ENCODE measurements around the gene PDZRN4.
"Not testable (repeated sequence)": the region's sequence is repeated elsewhere in the genome, so short reads cannot be mapped to it uniquely, and the experiment has no call there.

PDZRN4 gene

GRCh38 chr12:41527534-41528116 is 339.5 kb downstream of the PDZRN4 start:
- H3K4me3 ChIP-seq (ENCODE audit: low read depth, low read length) = no peak overlapping the region

GRCh38 chr12:41528874-41529273 is 340.8 kb downstream of the PDZRN4 start:
- Histone ChIP-seq H3K4me1 (ENCODE audit: control insufficient read depth, insufficient read depth, low read length, unreplicated experiment) (no peaks in the 10 kb centered on the region), H3K36me3 (ENCODE audit: insufficient read depth, low read length) (no peaks in the 10 kb centered on the region), H3K27me3 (ENCODE audit: insufficient read depth, low read length) (no peaks in the 10 kb centered on the region; the same call in 1 of the 2 replicates), H3K27ac (ENCODE audit: low read depth, low read length) (no peak overlapping the region), H3K79me2 (ENCODE audit: control insufficient read depth, insufficient read depth, low read length, unreplicated experiment) (no peaks in the 10 kb centered on the region), H2AFZ (ENCODE audit: low read length, unreplicated experiment) (no peak overlapping the region), H3K4me3 (ENCODE audit: low read depth, low read length) (no peak overlapping the region)

More at GRCh38 chr12:41527534-41528116, 339.5 kb downstream of the PDZRN4 start:
- no peaks in the 10 kb centered on the region; the same call in 1 of the 2 replicates for H3K27me3 ChIP-seq (ENCODE audit: insufficient read depth, low read length)
- no peaks in the 10 kb centered on the region for H3K36me3 ChIP-seq (ENCODE audit: insufficient read depth, low read length)
- H3K27ac ChIP-seq (ENCODE audit: low read depth, low read length) = no peak overlapping the region
- H3K4me1 ChIP-seq (ENCODE audit: control insufficient read depth, insufficient read depth, low read length, unreplicated experiment) = no peaks in the 10 kb centered on the region
- no peak overlapping the region for H2AFZ ChIP-seq (ENCODE audit: low read length, unreplicated experiment)
- no peaks in the 10 kb centered on the region for H3K79me2 ChIP-seq (ENCODE audit: control insufficient read depth, insufficient read depth, low read length, unreplicated experiment)

- Histone ChIP-seq H3K79me2 (ENCODE audit: control insufficient read depth, insufficient read depth, low read length, unreplicated experiment) (no peaks in the 10 kb centered on the region), H3K4me1 (ENCODE audit: control insufficient read depth, insufficient read depth, low read length, unreplicated experiment) (no peaks in the 10 kb centered on the region), H3K36me3 (ENCODE audit: insufficient read depth, low read length) (no peaks in the 10 kb centered on the region), H2AFZ (ENCODE audit: low read length, unreplicated experiment) (no peak overlapping the region), H3K27ac (ENCODE audit: low read depth, low read length) (no peak overlapping the region), H3K27me3 (ENCODE audit: insufficient read depth, low read length) (no peaks in the 10 kb centered on the region; the same call in 1 of the 2 replicates), H3K4me3 (ENCODE audit: low read depth, low read length) (no peak overlapping the region)
Observed at GRCh38 chr12:41530441-41530840, 342.3 kb downstream of the PDZRN4 start.

GRCh38 chr12:41531147-41531829 is 343.2 kb downstream of the PDZRN4 start:
- H3K4me3 ChIP-seq (ENCODE audit: low read depth, low read length) = no peak overlapping the region
- no peaks in the 10 kb centered on the region for H3K36me3 ChIP-seq (ENCODE audit: insufficient read depth, low read length)
- H3K27ac ChIP-seq (ENCODE audit: low read depth, low read length) = no peak overlapping the region
- H3K79me2 ChIP-seq (ENCODE audit: control insufficient read depth, insufficient read depth, low read length, unreplicated experiment) = no peaks in the 10 kb centered on the region
- no peaks in the 10 kb centered on the region; the same call in 1 of the 2 replicates for H3K27me3 ChIP-seq (ENCODE audit: insufficient read depth, low read length)
- no peaks in the 10 kb centered on the region for H3K4me1 ChIP-seq (ENCODE audit: control insufficient read depth, insufficient read depth, low read length, unreplicated experiment)
- no peak overlapping the region for H2AFZ ChIP-seq (ENCODE audit: low read length, unreplicated experiment)

GRCh38 chr12:41532072-41532471 is 344.0 kb downstream of the PDZRN4 start:
- Histone ChIP-seq H3K36me3 (ENCODE audit: insufficient read depth, low read length) (no peaks in the 10 kb centered on the region), H3K4me1 (ENCODE audit: control insufficient read depth, insufficient read depth, low read length, unreplicated experiment) (no peaks in the 10 kb centered on the region), H3K27me3 (ENCODE audit: insufficient read depth, low read length) (no peaks in the 10 kb centered on the region; the same call in 1 of the 2 replicates)

GRCh38 chr12:41536813-41537490 is 348.8 kb downstream of the PDZRN4 start:
- no peak overlapping the region for H2AFZ ChIP-seq (ENCODE audit: low read length, unreplicated experiment)
- H3K4me1 ChIP-seq (ENCODE audit: control insufficient read depth, insufficient read depth, low read length, unreplicated experiment) = no peaks in the 10 kb centered on the region
- no peaks in the 10 kb centered on the region for H3K79me2 ChIP-seq (ENCODE audit: control insufficient read depth, insufficient read depth, low read length, unreplicated experiment)
- H3K27ac ChIP-seq (ENCODE audit: low read depth, low read length) = no peak overlapping the region
- H3K36me3 ChIP-seq (ENCODE audit: insufficient read depth, low read length) = no peaks in the 10 kb centered on the region
- H3K27me3 ChIP-seq (ENCODE audit: insufficient read depth, low read length) = no peaks in the 10 kb centered on the region
- H3K4me3 ChIP-seq (ENCODE audit: low read depth, low read length) = no peak overlapping the region

More at GRCh38 chr12:41532072-41532471, 344.0 kb downstream of the PDZRN4 start:
- Histone ChIP-seq H3K4me3 (ENCODE audit: low read depth, low read length) (no peak overlapping the region), H3K79me2 (ENCODE audit: control insufficient read depth, insufficient read depth, low read length, unreplicated experiment) (no peaks in the 10 kb centered on the region), H3K27ac (ENCODE audit: low read depth, low read length) (no peak overlapping the region), H2AFZ (ENCODE audit: low read length, unreplicated experiment) (no peak overlapping the region)

- no peaks in the 10 kb centered on the region for H3K27me3 ChIP-seq (ENCODE audit: insufficient read depth, low read length)
- no peak overlapping the region for H3K4me3 ChIP-seq (ENCODE audit: low read depth, low read length)
- no peaks in the 10 kb centered on the region for H3K36me3 ChIP-seq (ENCODE audit: insufficient read depth, low read length)
- H3K79me2 ChIP-seq (ENCODE audit: control insufficient read depth, insufficient read depth, low read length, unreplicated experiment) = no peaks in the 10 kb centered on the region
- H3K27ac ChIP-seq (ENCODE audit: low read depth, low read length) = no peak overlapping the region
- no peak overlapping the region for H2AFZ ChIP-seq (ENCODE audit: low read length, unreplicated experiment)
- H3K4me1 ChIP-seq (ENCODE audit: control insufficient read depth, insufficient read depth, low read length, unreplicated experiment) = no peaks in the 10 kb centered on the region
Observed at GRCh38 chr12:41537522-41537921, 349.4 kb downstream of the PDZRN4 start.

GRCh38 chr12:41545761-41546160 is 357.6 kb downstream of the PDZRN4 start:
- Histone ChIP-seq H3K4me3 (ENCODE audit: low read depth, low read length) (no peak overlapping the region), H3K27me3 (ENCODE audit: insufficient read depth, low read length) (no peaks in the 10 kb centered on the region), H3K27ac (ENCODE audit: low read depth, low read length) (no peak overlapping the region), H3K4me1 (ENCODE audit: control insufficient read depth, insufficient read depth, low read length, unreplicated experiment) (no peaks in the 10 kb centered on the region), H3K79me2 (ENCODE audit: control insufficient read depth, insufficient read depth, low read length, unreplicated experiment) (no peaks in the 10 kb centered on the region), H3K36me3 (ENCODE audit: insufficient read depth, low read length) (no peaks in the 10 kb centered on the region), H2AFZ (ENCODE audit: low read length, unreplicated experiment) (no peak overlapping the region)

GRCh38 chr12:41547071-41547470 is 359.0 kb downstream of the PDZRN4 start:
- H2AFZ ChIP-seq (ENCODE audit: low read length, unreplicated experiment); H3K79me2 ChIP-seq (ENCODE audit: control insufficient read depth, insufficient read depth, low read length, unreplicated experiment); H3K27ac ChIP-seq (ENCODE audit: low read depth, low read length); H3K27me3 ChIP-seq (ENCODE audit: insufficient read depth, low read length); H3K36me3 ChIP-seq (ENCODE audit: insufficient read depth, low read length); H3K4me1 ChIP-seq (ENCODE audit: control insufficient read depth, insufficient read depth, low read length, unreplicated experiment); H3K4me3 ChIP-seq (ENCODE audit: low read depth, low read length): not testable (repeated sequence)

GRCh38 chr12:41548926-41549325 is 360.8 kb downstream of the PDZRN4 start:
- Histone ChIP-seq H3K36me3 (ENCODE audit: insufficient read depth, low read length) (no peaks in the 10 kb centered on the region), H2AFZ (ENCODE audit: low read length, unreplicated experiment) (no peak overlapping the region), H3K79me2 (ENCODE audit: control insufficient read depth, insufficient read depth, low read length, unreplicated experiment) (no peaks in the 10 kb centered on the region), H3K4me3 (ENCODE audit: low read depth, low read length) (no peak overlapping the region), H3K4me1 (ENCODE audit: control insufficient read depth, insufficient read depth, low read length, unreplicated experiment) (no peaks in the 10 kb centered on the region), H3K27ac (ENCODE audit: low read depth, low read length) (no peak overlapping the region), H3K27me3 (ENCODE audit: insufficient read depth, low read length) (no peaks in the 10 kb centered on the region)

Measured in ACC112 (cell line).